NCI-H1092 (cell line): ENCODE measurements around the gene CFAP97D2.
A peak's percentile ranks its signal among the peaks of the same experiment; 100 is the strongest.
"Not testable (repeated sequence)": the region's sequence is repeated elsewhere in the genome, so short reads cannot be mapped to it uniquely, and the experiment has no call there.

Experiments used
- DNase-seq: peaks from one replicate; lab custom pipeline; 2025; lab: John Stamatoyannopoulos, UW

The CFAP97D2 gene

GRCh38 chr13:114143806-114144605 lies 35.1 kb upstream of the CFAP97D2 start:
- no peak for DNase-seq

- DNase-seq: no peak
Measured at GRCh38 chr13:114144606-114145244, 34.3 kb upstream of the CFAP97D2 start.

- peak; percentile 13 for DNase-seq
Measured at GRCh38 chr13:114145256-114145655, 33.8 kb upstream of the CFAP97D2 start.

- no peak for DNase-seq
Measured at GRCh38 chr13:114145722-114146121, 33.3 kb upstream of the CFAP97D2 start.

GRCh38 chr13:114146173-114146572 lies 32.9 kb upstream of the CFAP97D2 start:
- no peak for DNase-seq

- no peak for DNase-seq
Measured at GRCh38 chr13:114146629-114147028, 32.4 kb upstream of the CFAP97D2 start.

GRCh38 chr13:114147803-114148520 lies 31.1 kb upstream of the CFAP97D2 start:
- DNase-seq: no peak

- no peak for DNase-seq
Measured at GRCh38 chr13:114148521-114148855, 30.6 kb upstream of the CFAP97D2 start.

- DNase-seq: not testable (repeated sequence)
Measured at GRCh38 chr13:114148886-114149285, 30.2 kb upstream of the CFAP97D2 start.

- peak; percentile 69 for DNase-seq
Measured at GRCh38 chr13:114149774-114150740, 29.0 kb upstream of the CFAP97D2 start.

- DNase-seq: no peak
Measured at GRCh38 chr13:114151031-114151430, 28.0 kb upstream of the CFAP97D2 start.

- DNase-seq: peak; percentile 16
Measured at GRCh38 chr13:114151565-114152284, 27.3 kb upstream of the CFAP97D2 start.

GRCh38 chr13:114152285-114152645 lies 26.8 kb upstream of the CFAP97D2 start:
- no peak for DNase-seq

GRCh38 chr13:114152831-114153371 lies 26.2 kb upstream of the CFAP97D2 start:
- no peak for DNase-seq

- no peak for DNase-seq
Measured at GRCh38 chr13:114153485-114154080, 25.5 kb upstream of the CFAP97D2 start.

GRCh38 chr13:114154476-114154875 lies 24.6 kb upstream of the CFAP97D2 start:
- no peak for DNase-seq

GRCh38 chr13:114155320-114155719 lies 23.7 kb upstream of the CFAP97D2 start:
- DNase-seq: no peak

GRCh38 chr13:114155926-114156883 lies 22.9 kb upstream of the CFAP97D2 start:
- DNase-seq: no peak

- DNase-seq: no peak
Measured at GRCh38 chr13:114157869-114158495, 21.1 kb upstream of the CFAP97D2 start.
